Stomach (tissue), 9 donors: Measurements from ENCODE around the gene CRYBB1. TPM values are rescaled to one million over a fixed set of nuclear protein-coding genes. Genes with fewer than 3 reads are reported as not detected.

Experiments
- DNase-seq, 2 donors: peaks; one replicate each; pipeline versions ENCODE4 v3.0.0 to v3.0.0-alpha.2; 2013 to 2019
- H3K27ac ChIP-seq, 5 donors: fragments of 200-600 bp in 4 of 5; sonication (generic) in 4 of 5; one replicate each; pipeline ENCODE4 v1.5.1; 2013 to 2019; ENCODE audit warnings: mild to moderate bottlenecking in 1 of 5, moderate library complexity in 1 of 5
- H3K27me3 ChIP-seq, 3 donors: fragments of 200-600 bp; sonication (generic); one replicate each; pipeline ENCODE4 v1.5.1; 2017 to 2019; ENCODE audit warnings: mixed run types in 1 of 3
- H3K36me3 ChIP-seq, 4 donors: fragments of 200-600 bp; sonication (generic); 1 replicate in 3 of 4; 2 replicates in 1 of 4; pipeline ENCODE4 v1.5.1; 2016 to 2019
- H3K4me1 ChIP-seq, 4 donors: fragments of 200-600 bp; sonication (generic); one replicate each; pipeline ENCODE4 v1.5.1; 2016 to 2019
- H3K4me3 ChIP-seq, 4 donors: fragments of 200-600 bp; sonication (generic) in 3 of 4; one replicate each; pipeline ENCODE4 v1.5.1; 2016 to 2019; ENCODE audit warnings: mild to moderate bottlenecking in 1 of 4
- H3K9me3 ChIP-seq, 4 donors: fragments of 200-600 bp; sonication (generic); one replicate each; pipeline ENCODE4 v1.5.1; 2016 to 2019
- CTCF ChIP-seq, 7 experiments: fragments of 450-650 bp in 4 of 7; fragments of 200-600 bp in 3 of 7; sonication (generic) in 3 of 7; IDR thresholded peaks; one replicate each; pipeline ENCODE4 v1.5.1; 2016 to 2019; ENCODE audit warnings: antibody characterized with exemption in 7 of 7, control low read depth in 2 of 7, mild to moderate bottlenecking in 1 of 7
- EP300 ChIP-seq: sonication (generic); formaldehyde crosslinking; IDR thresholded peaks from one replicate; pipeline ENCODE4 v1.6.1; 2017; ENCODE audit warnings: antibody characterized with exemption
- POLR2A ChIP-seq, 4 donors: fragments of 450-650 bp; IDR thresholded peaks; one replicate each; pipeline ENCODE4 v1.6.1; 2016; ENCODE audit warnings: antibody characterized with exemption in 4 of 4, control low read depth in 2 of 4, mild to moderate bottlenecking in 1 of 4, moderate library complexity in 1 of 4
- POLR2AphosphoS5 ChIP-seq, 3 donors: sonication (generic); formaldehyde crosslinking; IDR thresholded peaks; one replicate each; pipeline ENCODE4 v1.6.1; 2016; ENCODE audit warnings: antibody characterized with exemption in 3 of 3
- WGBS, 5 donors: extraction: QIAGEN DNeasy Blood & Tissue Kit in 3 of 5; methylation state at CpG; one replicate each; pipeline versions ENCODE4 v1.1.5 to v1.1.7; 2013 to 2018; 5-methylcytosine and 5-hydroxymethylcytosine counted together
- intact Hi-C: fragments of 100-400 bp; cut with DNase I; formaldehyde crosslinking; loops from one replicate; pipeline ENCODE4 v1.15.1; 2023; ENCODE audit warnings: low total_unique reads
- polyA plus RNA-seq, 3 donors: library from polyadenylated mRNA; stranded (reverse); fragments of 200-250 nt; gene quantifications; one replicate each; pipeline ENCODE4 v1.2.3, GENCODE V29; 2013
- total RNA-seq, 5 donors: library from RNA; depleted of rRNA; stranded (reverse); fragments of >200 nt; gene quantifications; one replicate each; pipeline versions ENCODE4 v1.1.0 to v1.2.3, GENCODE V29; 2014 to 2016
- donor health status: healthy with polysubstance abuse.
- donor health status: Bipolar disorder and iron deficiency.
- donor health status: healthy.

The CRYBB1 gene
- total and polyA plus RNA-seq, 8 donors = 0.20 to 1.2 (median 0.62) TPM; not detected in 4

DNA sequence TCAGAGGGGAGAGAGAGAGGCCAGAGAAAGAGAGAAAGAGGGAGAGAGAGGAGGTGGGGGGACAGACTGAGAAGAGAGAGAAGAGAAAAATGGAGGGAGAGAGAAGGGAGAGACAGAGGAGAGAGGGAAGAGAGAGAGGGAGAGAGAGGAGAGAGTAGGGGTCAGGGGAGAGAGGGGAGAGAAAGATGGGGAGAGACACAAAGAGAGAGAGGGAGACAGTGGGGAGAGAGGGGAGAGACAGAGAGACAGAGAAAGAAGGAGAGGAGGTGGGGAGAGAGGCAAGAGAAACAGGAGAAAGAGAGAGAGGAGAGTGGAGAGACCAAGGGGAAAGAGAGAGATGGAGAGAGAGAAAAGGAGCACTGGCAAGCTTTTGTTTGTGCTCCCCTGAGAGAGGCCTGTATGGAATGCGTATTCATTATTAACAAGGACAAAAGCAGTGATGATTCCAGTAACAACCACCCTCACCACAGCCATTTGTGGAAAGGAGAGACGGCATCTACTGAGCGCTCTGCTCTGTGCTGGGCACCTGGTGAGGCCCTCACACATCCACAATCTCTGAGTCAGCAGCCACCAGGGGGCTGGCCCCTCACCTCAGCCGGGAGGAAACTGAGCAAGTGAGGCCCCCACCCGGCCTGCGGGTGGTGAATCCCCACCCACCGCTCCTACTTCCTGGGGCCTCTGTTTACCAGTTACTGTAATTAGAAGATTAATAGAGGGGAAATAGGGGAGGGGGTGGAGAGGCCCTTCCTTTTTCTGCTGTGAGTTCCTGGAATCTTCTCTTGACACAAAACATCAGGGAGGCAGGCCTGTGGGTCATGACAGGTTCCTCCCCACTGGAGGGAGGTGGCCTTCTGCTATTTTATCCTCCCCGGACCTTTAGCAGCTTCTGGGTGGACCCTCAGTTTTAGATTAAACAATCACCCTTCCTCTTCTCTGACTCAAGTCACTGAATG, 24.9 kb upstream of the CRYBB1 start:
- no peaks in the 10 kb centered on the region for H3K36me3 ChIP-seq
- peak; percentile 39 to 53 for DNase-seq
- WGBS, 5 donors = 22 to 32% (median 24%) methylated on average over 8 of the region's 8 CpGs

DNA sequence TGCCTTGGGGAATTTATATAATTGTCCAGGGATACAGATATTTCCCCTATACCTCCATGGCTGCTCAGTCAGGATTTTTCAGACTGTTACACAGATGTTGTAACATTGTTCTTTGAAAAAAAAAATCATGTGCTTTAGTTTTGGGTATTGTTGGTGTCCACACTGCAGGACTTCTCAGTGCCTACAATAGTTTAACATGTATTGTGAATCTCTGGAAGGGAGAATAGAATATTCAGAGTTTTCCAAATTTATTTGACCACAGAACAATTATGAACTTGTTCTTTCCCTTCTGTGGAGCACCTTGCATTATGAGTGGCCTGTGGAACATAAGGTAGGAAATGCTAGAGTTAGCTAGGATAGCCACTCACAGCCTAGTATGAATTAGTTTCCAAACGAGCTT, 18.5 kb upstream of the CRYBB1 start:
- H3K27me3 ChIP-seq = peaks cover 0 to 52% (median 12%) of the 10 kb centered on the region in 3 donors
- no peak overlapping the region for H3K27ac ChIP-seq
- DNase-seq = no peak
- H3K4me3 ChIP-seq = no peak overlapping the region
- H3K9me3 ChIP-seq = no peaks in the 10 kb centered on the region
- no peak for TF ChIP-seq POLR2AphosphoS5 (IDR thresholded peaks at IDR 0.05)
- TF ChIP-seq POLR2A (IDR thresholded peaks at IDR 0.05) = no peak
- no peak for TF ChIP-seq EP300
- TF ChIP-seq CTCF (IDR thresholded peaks at IDR 0.05) = no peak
- no peaks in the 10 kb centered on the region for H3K36me3 ChIP-seq
- intact Hi-C loops = no loop called here
- no peaks in the 10 kb centered on the region for H3K4me1 ChIP-seq
- 22 to 65% (median 32%) methylated on average over 1 of the region's 1 CpG for WGBS, 5 donors

More for the DNA sequence above, 24.9 kb upstream of the CRYBB1 start:
- Histone ChIP-seq H3K9me3 (no peaks in the 10 kb centered on the region), H3K4me1 (peaks cover 9 to 20% (median 13%) of the 10 kb centered on the region in 4 donors), H3K27ac (peak overlapping the region in 3 of 5 donors; percentile 19 to 29 (median 27)), H3K27me3 (peaks cover 0 to 65% (median 19%) of the 10 kb centered on the region in 3 donors), H3K4me3 (no peak overlapping the region)
- intact Hi-C loops = no loop called here
- TF ChIP-seq EP300 = no peak
- TF ChIP-seq CTCF (IDR thresholded peaks at IDR 0.05) = peak in 1 of 7 experiments; percentile 6
- TF ChIP-seq POLR2A (IDR thresholded peaks at IDR 0.05) = no peak
- TF ChIP-seq POLR2AphosphoS5 (IDR thresholded peaks at IDR 0.05) = no peak

DNA sequence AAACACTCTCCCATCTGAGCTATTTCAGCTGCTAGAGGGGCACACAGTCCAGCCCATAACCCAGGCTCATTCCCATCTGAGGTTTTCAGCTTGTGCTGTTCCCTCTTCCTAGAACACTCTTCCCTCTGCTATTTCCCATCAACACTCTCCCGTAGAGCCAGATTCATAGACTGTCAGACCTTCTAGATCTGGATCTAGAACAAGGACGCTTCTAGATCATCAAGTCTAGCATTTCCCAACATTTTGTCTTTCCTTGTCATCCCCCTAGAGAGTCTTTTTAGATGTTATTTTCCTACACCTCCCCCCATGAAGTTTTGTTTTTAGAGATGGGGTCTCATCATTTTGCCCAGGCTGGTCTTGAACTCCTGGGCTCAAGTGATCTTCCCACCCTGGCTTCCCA, 17.3 kb upstream of the CRYBB1 start:
- WGBS, 5 donors = 80 to 89% (median 83%) methylated on average over 2 of the region's 2 CpGs
- no peak overlapping the region for H3K4me3 ChIP-seq
- intact Hi-C loops = no loop called here

GRCh38 chr22:26634189-26634588, 16.4 kb upstream of the CRYBB1 start:
- H3K27me3 ChIP-seq = peaks cover 0 to 41% (median 0%) of the 10 kb centered on the region in 3 donors
- DNase-seq = no peak
- no peak overlapping the region for H3K4me3 ChIP-seq
- no peaks in the 10 kb centered on the region for H3K4me1 ChIP-seq
- WGBS, 5 donors = 87 to 97% (median 94%) methylated on average over 3 of the region's 3 CpGs
- intact Hi-C loops = no loop called here
- TF ChIP-seq POLR2A (IDR thresholded peaks at IDR 0.05) (no peak), EP300 (no peak), POLR2AphosphoS5 (IDR thresholded peaks at IDR 0.05) (no peak), CTCF (IDR thresholded peaks at IDR 0.05) (no peak)
- H3K9me3 ChIP-seq = no peaks in the 10 kb centered on the region
- H3K27ac ChIP-seq = no peak overlapping the region
- H3K36me3 ChIP-seq = no peaks in the 10 kb centered on the region

More for the DNA sequence above, 17.3 kb upstream of the CRYBB1 start:
- H3K27me3 ChIP-seq = peaks cover 0 to 42% (median under 1%) of the 10 kb centered on the region in 3 donors
- no peaks in the 10 kb centered on the region for H3K4me1 ChIP-seq
- DNase-seq = no peak
- no peaks in the 10 kb centered on the region for H3K9me3 ChIP-seq
- no peak for TF ChIP-seq POLR2AphosphoS5 (IDR thresholded peaks at IDR 0.05)
- TF ChIP-seq POLR2A (IDR thresholded peaks at IDR 0.05) = no peak
- no peaks in the 10 kb centered on the region for H3K36me3 ChIP-seq
- H3K27ac ChIP-seq = no peak overlapping the region
